ENCODE results near the gene OMG. TPM values are rescaled to one million over a fixed set of nuclear protein-coding genes. Genes with fewer than 3 reads are reported as not detected.

OMG gene
- total RNA-seq, 3 donors from 2014 or later: 0.96 TPM; not detected in 2

GRCh38 chr17:31295489-31295871 lies 1.6 kb downstream of the OMG start:
- TF ChIP-seq CTCF (IDR thresholded peaks at IDR 0.05) (no peak), POLR2AphosphoS5 (IDR thresholded peaks at IDR 0.05) (no peak), POLR2A (IDR thresholded peaks at IDR 0.05) (no peak)
- Histone ChIP-seq H3K27ac (no peak overlapping the region), H3K4me3 (no peak overlapping the region), H3K36me3 (no peaks in the 10 kb centered on the region), H3K9me3 (no peaks in the 10 kb centered on the region), H3K27me3 (no peaks in the 10 kb centered on the region), H3K4me1 (no peaks in the 10 kb centered on the region)
- no peak for DNase-seq (ENCODE audit: low spot score in 2 of 2)
- intact Hi-C loops (cut with DNase I; ENCODE audit: low total_unique reads): no loop called here

- TF ChIP-seq CTCF (IDR thresholded peaks at IDR 0.05) (no peak), POLR2AphosphoS5 (IDR thresholded peaks at IDR 0.05) (no peak), POLR2A (IDR thresholded peaks at IDR 0.05) (no peak)
- no peak overlapping the region for H3K27ac ChIP-seq
- intact Hi-C loops (cut with DNase I; ENCODE audit: low total_unique reads): no loop called here
- H3K4me3 ChIP-seq: no peak overlapping the region
- H3K4me1 ChIP-seq: no peaks in the 10 kb centered on the region
- no peaks in the 10 kb centered on the region for H3K9me3 ChIP-seq
- no peak for DNase-seq (ENCODE audit: low spot score in 2 of 2)
- H3K36me3 ChIP-seq: no peaks in the 10 kb centered on the region
- H3K27me3 ChIP-seq: no peaks in the 10 kb centered on the region
These were observed 2.1 kb downstream of the OMG start for GRCh38 chr17:31294820-31295488.

- H3K4me3 ChIP-seq: no peak overlapping the region
- H3K9me3 ChIP-seq: no peaks in the 10 kb centered on the region
- no peak for DNase-seq (ENCODE audit: low spot score in 2 of 2)
- H3K4me1 ChIP-seq: no peaks in the 10 kb centered on the region
- intact Hi-C loops (cut with DNase I; ENCODE audit: low total_unique reads): no loop called here
- no peak overlapping the region for H3K27ac ChIP-seq
- H3K36me3 ChIP-seq: no peaks in the 10 kb centered on the region
- TF ChIP-seq CTCF (IDR thresholded peaks at IDR 0.05) (no peak), POLR2AphosphoS5 (IDR thresholded peaks at IDR 0.05) (no peak), POLR2A (IDR thresholded peaks at IDR 0.05) (no peak)
- H3K27me3 ChIP-seq: no peaks in the 10 kb centered on the region
These were observed 2.8 kb downstream of the OMG start for GRCh38 chr17:31294231-31294630.

GRCh38 chr17:31293581-31293980 lies 3.5 kb downstream of the OMG start:
- intact Hi-C loops (cut with DNase I; ENCODE audit: low total_unique reads): no loop called here
- no peak for TF ChIP-seq POLR2AphosphoS5 (IDR thresholded peaks at IDR 0.05)
- no peak for TF ChIP-seq CTCF (IDR thresholded peaks at IDR 0.05)
- no peak for TF ChIP-seq POLR2A (IDR thresholded peaks at IDR 0.05)
- no peaks in the 10 kb centered on the region for H3K9me3 ChIP-seq
- H3K27ac ChIP-seq: no peak overlapping the region
- H3K4me3 ChIP-seq: no peak overlapping the region
- no peak for DNase-seq (ENCODE audit: low spot score in 2 of 2)
- H3K36me3 ChIP-seq: no peaks in the 10 kb centered on the region
- H3K4me1 ChIP-seq: no peaks in the 10 kb centered on the region
- H3K27me3 ChIP-seq: no peaks in the 10 kb centered on the region

- H3K36me3 ChIP-seq: no peaks in the 10 kb centered on the region
- intact Hi-C loops (cut with DNase I; ENCODE audit: low total_unique reads): no loop called here
- H3K4me1 ChIP-seq: no peaks in the 10 kb centered on the region
- H3K4me3 ChIP-seq: no peak overlapping the region
- no peaks in the 10 kb centered on the region for H3K9me3 ChIP-seq
- H3K27ac ChIP-seq: no peak overlapping the region
- no peaks in the 10 kb centered on the region for H3K27me3 ChIP-seq
- no peak for DNase-seq (ENCODE audit: low spot score in 2 of 2)
- TF ChIP-seq CTCF (IDR thresholded peaks at IDR 0.05) (no peak), POLR2A (IDR thresholded peaks at IDR 0.05) (no peak), POLR2AphosphoS5 (IDR thresholded peaks at IDR 0.05) (no peak)
These were observed 5.2 kb downstream of the OMG start for GRCh38 chr17:31291820-31292219.

All from breast epithelium (tissue), 4 donors.